Transverse colon (tissue), 4 donors: ENCODE data around the gene BUB3.

Experiments
- CTCF ChIP-seq, 5 experiments: fragments of 200-600 bp in 3 of 5; fragments of 450-650 bp in 2 of 5; sonication (generic) in 3 of 5; IDR thresholded peaks; 1 replicate in 2 of 5; 2 replicates in 3 of 5; pipeline ENCODE4 v1.5.1; 2016 to 2017; ENCODE audit warnings: antibody characterized with exemption in 5 of 5, inconsistent platforms in 3 of 5, mild to moderate bottlenecking in 2 of 5, moderate library complexity in 1 of 5
- POLR2A ChIP-seq: fragments of 450-650 bp; IDR thresholded peaks from one replicate; pipeline ENCODE4 v1.6.1; 2016; ENCODE audit warnings: antibody characterized with exemption, mild to moderate bottlenecking, moderate library complexity
- POLR2AphosphoS5 ChIP-seq, 3 donors: sonication (generic); formaldehyde crosslinking; IDR thresholded peaks; one replicate each; pipeline ENCODE4 v1.6.1; 2016; ENCODE audit warnings: antibody characterized with exemption in 3 of 3

- TF ChIP-seq CTCF (IDR thresholded peaks at IDR 0.05) (no peak), POLR2A (no peak), POLR2AphosphoS5 (IDR thresholded peaks at IDR 0.05) (no peak)
Observed at GRCh38 chr10:123142701-123143161, 11.5 kb upstream of the BUB3 start.
